Caco-2 (cell line): ENCODE data around the gene NEGR1. TPM values are rescaled to one million over a fixed set of nuclear protein-coding genes. Genes with fewer than 3 reads are reported as not detected.

Experiments used
- BruUV-seq: library from RNA; stranded (reverse); fragments of 400-500 nt; replicated peaks from 2 replicates; lab custom pipeline; 2021; lab: Mats Ljungman, UMichigan
- CTCF ChIA-PET: fragments of 300-600 bp; sonication (Branson Sonifier 250); formaldehyde crosslinking; loops from one replicate; lab custom pipeline; 2022; ENCODE audit warnings: antibody characterized with exemption; lab: Charles Lee
- POLR2A ChIA-PET: fragments of 300-600 bp; sonication (Branson Sonifier 250); formaldehyde crosslinking; loops from one replicate; lab custom pipeline; 2022; ENCODE audit warnings: antibody characterized with exemption; lab: Charles Lee
- DNase-seq, 2 experiments: peaks; one replicate each; pipeline versions ENCODE4 v3.0.0 to v3.0.0-alpha.2; 2020 to 2022
- H3K27me3 ChIP-seq: replicated peaks from 2 replicates; pipeline ENCODE4 v1.6.0; 2011; ENCODE audit warnings: low read length; ENCODE audit not compliant: control insufficient read depth, insufficient read depth
- H3K36me3 ChIP-seq: 2 replicates; pipeline ENCODE4 v1.5.1; 2011; ENCODE audit warnings: low read length; ENCODE audit not compliant: control insufficient read depth, insufficient read depth
- H3K4me1 ChIP-seq: fragments of 250-450 bp; sonication (Bioruptor Pico); 2 replicates; pipeline ENCODE4 v1.5.1; 2020; ENCODE audit warnings: mild to moderate bottlenecking
- H3K4me3 ChIP-seq: 2 replicates; pipeline ENCODE4 v1.5.1; 2011; ENCODE audit warnings: low read depth, mild to moderate bottlenecking, control low read depth, low read length
- H3K9me3 ChIP-seq: fragments of 250-450 bp; sonication (Bioruptor Pico); 2 replicates; pipeline ENCODE4 v1.5.1; 2020; ENCODE audit warnings: mild to moderate bottlenecking, moderate library complexity
- H3K27ac Mint-ChIP-seq: one replicate; pipeline ENCODE4 v1.8.0; 2022; ENCODE audit warnings: mixed read lengths; ENCODE audit not compliant: unreplicated experiment
- H3K27me3 Mint-ChIP-seq: one replicate; pipeline ENCODE4 v1.8.0; 2022; ENCODE audit warnings: mixed read lengths; ENCODE audit not compliant: insufficient read depth, unreplicated experiment
- H3K36me3 Mint-ChIP-seq: one replicate; pipeline ENCODE4 v1.8.0; 2022; ENCODE audit warnings: mild to moderate bottlenecking, mixed read lengths; ENCODE audit not compliant: insufficient read depth, unreplicated experiment
- H3K4me1 Mint-ChIP-seq: one replicate; pipeline ENCODE4 v1.8.0; 2022; ENCODE audit warnings: low read depth, mixed read lengths; ENCODE audit not compliant: unreplicated experiment
- H3K4me3 Mint-ChIP-seq: one replicate; pipeline ENCODE4 v1.8.0; 2022; ENCODE audit warnings: mild to moderate bottlenecking, moderate library complexity, mixed read lengths; ENCODE audit not compliant: unreplicated experiment
- H3K9me3 Mint-ChIP-seq: one replicate; pipeline ENCODE4 v1.8.0; 2022; ENCODE audit warnings: mixed read lengths; ENCODE audit not compliant: unreplicated experiment
- CTCF ChIP-seq, 2 experiments: fragments of 200-600 bp in 1 of 2; IDR thresholded peaks; 1 replicate in 1 of 2; 2 replicates in 1 of 2; pipeline versions ENCODE4 v1.5.1 to v1.8.0; 2011 to 2022; ENCODE audit warnings: antibody characterized with exemption in 1 of 2, control low read depth in 1 of 2, inconsistent platforms in 1 of 2, low read depth in 1 of 2, low read length in 1 of 2, mild to moderate bottlenecking in 1 of 2, moderate library complexity in 1 of 2; ENCODE audit not compliant: insufficient read depth in 1 of 2, severe bottlenecking in 1 of 2, unreplicated experiment in 1 of 2
- intact Hi-C: fragments of 100-400 bp; cut with micrococcal nuclease; formaldehyde crosslinking; loops from one replicate; pipeline ENCODE4 v1.10.0; 2022; ENCODE audit not compliant: unreplicated experiment
- total RNA-seq: library from RNA; stranded (reverse); gene quantifications from 2 replicates; pipeline ENCODE4 v1.2.3, GENCODE V29; 2022

The NEGR1 gene
- total RNA-seq, 1 experiment from 2014 or later = not detected

GRCh38 chr1:71372496-71372895 is 909.8 kb downstream of the NEGR1 start:
- no peak for TF ChIP-seq CTCF (IDR thresholded peaks at IDR 0.05; ENCODE audit: insufficient read depth in 1 of 2, low read depth in 1 of 2, low read length in 1 of 2, severe bottlenecking in 1 of 2, unreplicated experiment in 1 of 2)
- BruUV-seq = no TSS peak
- Mint-ChIP-seq H3K27ac (no peak overlapping the region), H3K9me3 (no peaks in the 10 kb centered on the region), H3K4me3 (no peak overlapping the region), H3K36me3 (no peaks in the 10 kb centered on the region), H3K4me1 (no peaks in the 10 kb centered on the region), H3K27me3 (no peaks in the 10 kb centered on the region)
- DNase-seq = no peak
- no peaks in the 10 kb centered on the region for H3K4me1 ChIP-seq
- H3K36me3 ChIP-seq = no peaks in the 10 kb centered on the region
- no peaks in the 10 kb centered on the region for H3K27me3 ChIP-seq
- no peaks in the 10 kb centered on the region for H3K9me3 ChIP-seq
- intact Hi-C loops = no loop called here
- ChIA-PET POLR2A (no interaction called here), CTCF (no interaction called here)
- H3K4me3 ChIP-seq = no peak overlapping the region

GRCh38 chr1:71371581-71371980 is 910.8 kb downstream of the NEGR1 start:
- no TSS peak for BruUV-seq
- ChIA-PET POLR2A (no interaction called here), CTCF (no interaction called here)
- H3K36me3 Mint-ChIP-seq = no peaks in the 10 kb centered on the region
- no peaks in the 10 kb centered on the region for H3K9me3 Mint-ChIP-seq
- no peak overlapping the region for H3K4me3 ChIP-seq
- H3K4me1 Mint-ChIP-seq = no peaks in the 10 kb centered on the region
- H3K36me3 ChIP-seq = no peaks in the 10 kb centered on the region
- no peaks in the 10 kb centered on the region for H3K27me3 ChIP-seq
- no peaks in the 10 kb centered on the region for H3K27me3 Mint-ChIP-seq
- TF ChIP-seq CTCF (IDR thresholded peaks at IDR 0.05; ENCODE audit: insufficient read depth in 1 of 2, low read depth in 1 of 2, low read length in 1 of 2, severe bottlenecking in 1 of 2, unreplicated experiment in 1 of 2) = no peak
- H3K4me1 ChIP-seq = no peaks in the 10 kb centered on the region
- H3K9me3 ChIP-seq = no peaks in the 10 kb centered on the region
- intact Hi-C loops = no loop called here
- no peak overlapping the region for H3K4me3 Mint-ChIP-seq
- no peak for DNase-seq
- no peak overlapping the region for H3K27ac Mint-ChIP-seq

- Histone ChIP-seq H3K4me3 (no peak overlapping the region), H3K27me3 (no peaks in the 10 kb centered on the region), H3K36me3 (no peaks in the 10 kb centered on the region), H3K4me1 (no peaks in the 10 kb centered on the region), H3K9me3 (no peaks in the 10 kb centered on the region)
- Mint-ChIP-seq H3K4me1 (no peaks in the 10 kb centered on the region), H3K9me3 (no peaks in the 10 kb centered on the region), H3K36me3 (no peaks in the 10 kb centered on the region), H3K4me3 (no peak overlapping the region), H3K27me3 (no peaks in the 10 kb centered on the region), H3K27ac (no peak overlapping the region)
- no peak for DNase-seq
- CTCF ChIA-PET = no interaction called here
- BruUV-seq = no TSS peak
- POLR2A ChIA-PET = no interaction called here
- TF ChIP-seq CTCF (IDR thresholded peaks at IDR 0.05; ENCODE audit: insufficient read depth in 1 of 2, low read depth in 1 of 2, low read length in 1 of 2, severe bottlenecking in 1 of 2, unreplicated experiment in 1 of 2) = no peak
- intact Hi-C loops = no loop called here
Measured at GRCh38 chr1:71364236-71364635, 918.1 kb downstream of the NEGR1 start.
